K562 (cell line): ENCODE data around the gene CCDC9. TPM values are rescaled to one million over a fixed set of nuclear protein-coding genes. Genes with fewer than 3 reads are reported as not detected.

Experiments
- AFF1 ChIP-seq, 2 experiments: fragments of 450-650 bp; IDR thresholded peaks; 2 replicates each; pipeline ENCODE4 v1.6.1; 2018; ENCODE audit warnings: mild to moderate bottlenecking in 2 of 2, low read depth in 1 of 2; ENCODE audit not compliant: partially characterized antibody in 2 of 2
- ATF6 ChIP-seq: sonication (generic); formaldehyde crosslinking; IDR thresholded peaks from 2 replicates; pipeline ENCODE4 v1.4.0; 2020; ENCODE audit warnings: mild to moderate bottlenecking, missing genetic modification reagents
- BHLHE40 ChIP-seq: IDR thresholded peaks from 2 replicates; pipeline ENCODE4 v1.6.1; 2011; ENCODE audit warnings: low read length, improper control_type of control experiment
- CBX3 ChIP-seq, 2 experiments: IDR thresholded peaks; 1 replicate in 1 of 2; 2 replicates in 1 of 2; pipeline ENCODE4 v1.6.1; 2012; ENCODE audit warnings: inconsistent platforms in 2 of 2, low read length in 2 of 2, borderline replicate concordance in 1 of 2, control low read depth in 1 of 2
- ELF2 ChIP-seq: fragments of 250-450 bp; sonication (Bioruptor Pico); IDR thresholded peaks from 2 replicates; pipeline ENCODE4 v1.5.0; 2021; ENCODE audit warnings: mild to moderate bottlenecking
- FOS ChIP-seq: IDR thresholded peaks from 3 replicates; pipeline ENCODE4 v1.6.1; 2011; ENCODE audit not compliant: insufficient read length; ENCODE audit errors: extremely low read depth
- GATA2 ChIP-seq: sonication (generic); formaldehyde crosslinking; IDR thresholded peaks from 2 replicates; pipeline ENCODE4 v1.4.0; 2020; ENCODE audit warnings: mild to moderate bottlenecking, missing genetic modification reagents
- LARP7 ChIP-seq: fragments of 450-650 bp; IDR thresholded peaks from 2 replicates; pipeline ENCODE4 v1.6.1; 2016
- MBD2 ChIP-seq: sonication (generic); IDR thresholded peaks from 2 replicates; pipeline ENCODE4 v1.6.1; 2016; ENCODE audit warnings: low read depth, borderline replicate concordance
- MCM7 ChIP-seq, 2 experiments: fragments of 450-650 bp; IDR thresholded peaks; 2 replicates each; pipeline ENCODE4 v1.6.1; 2016 to 2018
- MIER1 ChIP-seq: fragments of 450-650 bp; IDR thresholded peaks from 2 replicates; pipeline ENCODE4 v1.6.1; 2016; ENCODE audit warnings: antibody characterized with exemption, mild to moderate bottlenecking, low read depth
- MTA1 ChIP-seq: fragments of 450-650 bp; IDR thresholded peaks from 2 replicates; pipeline ENCODE4 v1.6.1; 2017; ENCODE audit warnings: borderline replicate concordance
- MTA2 ChIP-seq: fragments of 450-650 bp; IDR thresholded peaks from 2 replicates; pipeline ENCODE4 v1.6.1; 2016; ENCODE audit warnings: low read depth
- NCOR1 ChIP-seq: fragments of 450-650 bp; IDR thresholded peaks from 2 replicates; pipeline ENCODE4 v1.6.1; 2016; ENCODE audit warnings: mild to moderate bottlenecking, moderate library complexity
- NFIC ChIP-seq: fragments of 450-650 bp; IDR thresholded peaks from 2 replicates; pipeline ENCODE4 v1.6.1; 2017; ENCODE audit warnings: mild to moderate bottlenecking, inconsistent platforms
- SIRT6 ChIP-seq: IDR thresholded peaks from one replicate; pipeline ENCODE4 v1.6.1; 2012; ENCODE audit warnings: low read depth, mild to moderate bottlenecking, control low read depth, inconsistent platforms, low read length, moderate library complexity
- SMC3 ChIP-seq: conservative IDR thresholded peaks from 2 replicates; pipeline ENCODE4 v1.6.1; 2011; ENCODE audit warnings: low read depth, low read length, improper control_type of control experiment; ENCODE audit not compliant: insufficient read depth
- TOE1 ChIP-seq, 2 experiments: fragments of 450-650 bp in 1 of 2; sonication (generic) in 1 of 2; formaldehyde crosslinking in 1 of 2; IDR thresholded peaks; 2 replicates each; pipeline versions ENCODE4 v1.7.1 to v1.8.0; 2016 to 2022; ENCODE audit warnings: borderline replicate concordance in 2 of 2, mild to moderate bottlenecking in 2 of 2, antibody characterized with exemption in 1 of 2, inconsistent platforms in 1 of 2, low read depth in 1 of 2, missing genetic modification reagents in 1 of 2, moderate library complexity in 1 of 2
- polyA plus RNA-seq, 8 experiments: library from polyadenylated mRNA; depleted of rRNA in 4 of 8; stranded (reverse) in 5 of 8; unstranded in 3 of 8; fragments of >200 nt; fragmentation: Nextera tagmentation in 2 of 8; fragmentation: Illumina TruSeq in 1 of 8; extraction: Ambion mirVana in 2 of 8; extraction: Trizol in 1 of 8; gene quantifications; 2 replicates each; pipeline versions ENCODE4 v1.2.1 to v1.2.3, GENCODE V29; 2011 to 2014; ENCODE audit warnings: inconsistent platforms in 1 of 8, missing spikeins in 1 of 8
- total RNA-seq, 7 experiments: library from RNA; depleted of rRNA in 6 of 7; stranded (reverse); fragments of >200 nt in 6 of 7; fragmentation: Illumina TruSeq in 2 of 7; extraction: Trizol in 2 of 7; gene quantifications; 2 replicates each; pipeline versions ENCODE4 v1.2.1 to v1.2.3, GENCODE V29; 2011 to 2021; ENCODE audit warnings: low replicate concordance in 1 of 7
- TF ChIP-seq, protein P1 (sequence below): fragments of 450-650 bp; conservative IDR thresholded peaks from 2 replicates; pipeline ENCODE4 v1.6.1; 2016; ENCODE audit warnings: missing genetic modification characterization, low read depth, mild to moderate bottlenecking, missing compliant biosample characterization, moderate library complexity

The CCDC9 gene
- total and polyA plus RNA-seq, 9 of the 15 experiments (the other 6 are each of a cell fraction or from before 2014, with no cell fraction given): 0.23 to 38.6 (median 8.4) TPM

DNA sequence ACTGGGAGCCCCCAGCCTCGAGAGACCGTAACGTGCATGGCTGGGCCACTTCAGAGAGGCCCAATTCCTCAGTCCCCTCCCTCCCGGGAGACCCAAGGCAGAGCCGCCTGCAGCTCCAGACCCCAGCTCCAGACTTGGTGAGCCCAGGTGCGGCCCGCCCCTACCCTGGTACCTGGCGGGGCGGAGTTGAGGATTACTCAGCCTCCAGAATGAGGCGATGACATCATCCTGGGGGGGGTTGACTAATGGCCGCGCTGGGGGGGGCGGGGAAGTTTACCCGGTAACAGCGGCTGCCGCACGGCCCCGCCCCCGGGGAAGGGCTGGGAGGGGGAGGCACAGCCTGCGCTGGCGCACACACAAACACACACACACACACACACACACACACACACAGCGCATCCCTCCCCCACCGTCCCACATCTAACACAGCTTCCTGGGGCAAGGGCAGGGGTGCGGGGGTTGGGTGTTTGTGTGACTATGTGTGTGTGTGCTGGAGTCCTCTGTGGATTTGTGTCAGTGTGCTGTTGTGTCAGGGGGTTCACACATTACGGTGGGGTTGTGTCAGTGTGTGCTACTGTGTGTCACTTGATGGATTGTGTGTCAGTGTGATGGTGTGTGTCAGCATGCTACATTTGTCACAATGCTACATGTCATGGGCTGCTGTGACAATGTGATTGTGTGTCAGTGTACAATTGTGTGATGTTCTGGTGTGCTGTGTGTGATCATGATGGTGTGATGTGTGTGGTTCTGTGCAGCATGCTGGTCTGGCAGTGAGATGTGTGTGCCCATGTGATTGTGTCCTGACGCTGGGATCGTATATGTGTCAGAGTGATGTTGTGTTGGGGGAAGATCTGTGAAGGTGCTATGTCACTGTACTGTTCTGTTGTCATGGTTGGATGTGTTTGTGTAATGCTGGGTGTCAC lies 15.1 kb upstream of the CCDC9 start (continued):
- no peak for TF ChIP-seq AFF1 (IDR thresholded peaks at IDR 0.05; ENCODE audit: low read depth in 1 of 2, partially characterized antibody in 2 of 2)
- no peak; the same call in 1 of the 2 replicates for TF ChIP-seq NFIC
- TF ChIP-seq NCOR1: peak; percentile 67
- peak; percentile 38 for TF ChIP-seq BHLHE40
- TF ChIP-seq LARP7: no peak; the same call in 1 of the 2 replicates
- no peak for TF ChIP-seq SIRT6
- TF ChIP-seq MTA1: no peak
- TF ChIP-seq MBD2: no peak
- TF ChIP-seq GATA2 (CRISPR knock-in tag): no peak
- no peak for TF ChIP-seq CBX3 (IDR thresholded peaks at IDR 0.05; ENCODE audit: borderline replicate concordance in 1 of 2, low read length in 2 of 2)
- TF ChIP-seq SMC3: no peak
- TF ChIP-seq MIER1: no peak
- no peak for TF ChIP-seq ATF6 (CRISPR knock-in tag)
- TF ChIP-seq TOE1 (IDR thresholded peaks at IDR 0.05; ENCODE audit: borderline replicate concordance): peak; percentile 69; the same call in 1 of the 2 replicates
- no peak for TF ChIP-seq TOE1 (CRISPR knock-in tag; IDR thresholded peaks at IDR 0.05; ENCODE audit: borderline replicate concordance, low read depth)
- no peak for TF ChIP-seq MCM7 (IDR thresholded peaks at IDR 0.05)
- no peak for TF ChIP-seq ELF2 (CRISPR knock-in tag)
- TF ChIP-seq, protein P1, sequence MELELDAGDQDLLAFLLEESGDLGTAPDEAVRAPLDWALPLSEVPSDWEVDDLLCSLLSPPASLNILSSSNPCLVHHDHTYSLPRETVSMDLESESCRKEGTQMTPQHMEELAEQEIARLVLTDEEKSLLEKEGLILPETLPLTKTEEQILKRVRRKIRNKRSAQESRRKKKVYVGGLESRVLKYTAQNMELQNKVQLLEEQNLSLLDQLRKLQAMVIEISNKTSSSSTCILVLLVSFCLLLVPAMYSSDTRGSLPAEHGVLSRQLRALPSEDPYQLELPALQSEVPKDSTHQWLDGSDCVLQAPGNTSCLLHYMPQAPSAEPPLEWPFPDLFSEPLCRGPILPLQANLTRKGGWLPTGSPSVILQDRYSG (tag): no peak
- no peak for TF ChIP-seq MTA2
- TF ChIP-seq FOS: no peak
